GM19025 (cell line): ENCODE results near the gene PPIP5K2.

Source experiments
- ATAC-seq: cut with Tn5 transposase; IDR thresholded peaks from one replicate; pipeline ENCODE4 v1.9.1; 2021; ENCODE audit warnings: mild to moderate bottlenecking, low read depth, moderate library complexity; ENCODE audit not compliant: unreplicated experiment

Gene PPIP5K2

GRCh38 chr5:103235891-103236290 is 115.8 kb downstream of the PPIP5K2 start:
- no peak for ATAC-seq

DNA sequence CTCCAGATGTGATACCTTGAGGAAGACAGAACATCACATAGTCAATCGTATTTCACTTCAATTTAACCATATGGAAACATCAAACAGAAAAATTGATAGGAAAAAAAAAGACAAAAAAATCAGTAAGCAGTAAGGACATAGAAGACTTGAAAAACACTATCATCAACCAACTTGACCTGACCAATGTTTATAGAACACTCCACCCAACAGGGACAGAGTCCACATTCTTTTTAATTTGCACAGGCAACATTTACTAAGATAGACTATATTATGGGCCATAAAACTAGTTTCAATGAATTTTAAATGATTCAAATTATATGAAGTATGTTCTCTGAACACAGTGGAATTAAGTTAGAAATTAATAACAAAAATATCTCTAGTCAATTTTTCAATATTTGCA is 117.7 kb downstream of the PPIP5K2 start:
- ATAC-seq = no peak

DNA sequence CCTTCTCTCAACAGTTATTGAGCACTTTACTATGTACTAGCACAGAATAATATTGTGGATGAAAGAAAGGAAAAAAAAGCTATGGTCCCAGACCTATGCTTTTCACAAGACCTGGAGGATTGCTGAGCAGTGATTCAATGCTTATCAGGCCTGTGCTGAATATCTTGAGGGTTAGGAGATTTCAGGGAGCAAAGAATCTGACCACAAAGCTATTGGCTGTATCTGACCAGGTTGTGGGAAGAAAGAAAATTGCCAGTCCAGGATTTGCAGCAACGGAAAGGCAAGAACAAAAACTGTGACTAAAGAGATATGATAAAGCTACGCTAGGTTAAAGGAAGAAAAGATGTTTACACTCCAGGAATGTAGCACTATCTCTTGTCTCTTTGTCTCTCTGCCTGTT is 123.6 kb downstream of the PPIP5K2 start:
- ATAC-seq = no peak

DNA sequence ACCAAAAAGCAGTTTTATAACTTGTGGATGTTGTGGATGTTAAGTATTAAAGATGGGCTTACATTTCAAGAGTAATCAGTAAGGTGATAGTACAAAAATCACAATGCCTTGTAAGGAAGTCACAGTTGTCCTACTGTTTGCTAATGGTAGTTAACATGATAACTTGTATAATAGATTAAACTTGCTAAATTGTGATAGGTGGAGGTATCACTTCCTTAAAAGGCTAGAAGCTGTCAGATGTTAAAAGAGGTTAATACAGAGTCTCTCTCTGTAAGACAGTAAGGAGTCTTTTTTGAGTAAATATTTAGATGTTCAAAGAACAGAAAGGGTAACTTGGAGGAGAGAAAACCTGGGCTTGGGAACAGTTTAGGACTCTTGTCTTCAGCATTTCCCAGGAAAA is 124.3 kb downstream of the PPIP5K2 start:
- no peak for ATAC-seq

DNA sequence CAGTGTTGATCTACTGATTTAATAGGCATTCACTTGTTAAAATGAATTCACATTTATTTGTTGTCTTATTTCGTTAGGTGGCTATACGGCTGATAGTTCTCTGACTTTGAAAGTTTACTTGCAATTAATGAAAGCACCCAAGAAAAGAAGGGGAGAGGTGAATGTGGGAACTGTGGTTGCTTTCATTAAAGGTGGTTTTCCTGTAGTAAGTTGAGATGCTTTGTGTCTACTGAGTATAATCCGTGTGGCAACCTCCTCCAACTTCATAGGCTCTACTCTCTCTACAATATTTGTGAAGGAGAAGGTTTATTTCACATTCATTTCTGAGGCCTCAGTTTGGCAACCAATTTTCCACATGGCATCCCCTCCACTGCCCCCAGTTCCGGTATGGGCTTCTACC is 125.7 kb downstream of the PPIP5K2 start:
- no peak for ATAC-seq

DNA sequence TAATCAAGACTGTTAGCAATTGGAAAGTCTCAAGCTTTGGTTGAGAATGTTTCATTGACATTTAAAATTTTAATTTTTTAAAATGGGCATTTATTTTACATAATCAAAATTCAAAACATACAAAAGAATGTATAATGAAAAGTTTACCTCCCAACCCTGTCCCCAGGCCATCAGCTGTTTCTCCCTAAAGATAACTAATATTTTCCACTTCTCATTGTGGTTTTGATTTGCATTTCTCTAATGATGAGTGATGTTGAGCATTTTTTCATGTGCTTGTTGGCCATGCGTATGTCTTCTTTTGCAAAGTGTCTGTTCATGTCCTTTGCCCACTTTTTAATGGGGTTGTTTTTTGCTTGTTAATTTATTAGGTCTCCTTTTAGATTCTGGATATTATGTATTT is 127.0 kb downstream of the PPIP5K2 start:
- ATAC-seq = no peak

DNA sequence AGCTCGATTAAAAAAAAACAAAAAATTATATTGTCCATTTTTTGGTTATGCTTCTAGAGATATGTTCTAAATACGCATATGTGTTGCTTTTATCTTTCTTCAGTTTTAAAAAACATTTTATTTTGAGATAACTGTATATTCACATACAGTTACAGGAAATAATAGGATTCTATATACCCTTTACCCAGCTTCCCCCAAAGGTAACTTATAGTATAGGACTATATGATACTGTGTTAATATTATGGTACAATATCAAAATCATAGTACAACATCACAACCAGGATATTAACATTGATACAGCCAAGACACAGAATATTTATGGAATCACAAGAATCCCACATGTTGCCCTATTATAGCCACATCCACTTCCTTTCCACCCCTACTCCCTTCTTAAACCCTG is 129.0 kb downstream of the PPIP5K2 start:
- no peak for ATAC-seq

GRCh38 chr5:103254921-103255320 is 134.8 kb downstream of the PPIP5K2 start:
- no peak for ATAC-seq

GRCh38 chr5:103255691-103256090 is 135.6 kb downstream of the PPIP5K2 start:
- no peak for ATAC-seq

DNA sequence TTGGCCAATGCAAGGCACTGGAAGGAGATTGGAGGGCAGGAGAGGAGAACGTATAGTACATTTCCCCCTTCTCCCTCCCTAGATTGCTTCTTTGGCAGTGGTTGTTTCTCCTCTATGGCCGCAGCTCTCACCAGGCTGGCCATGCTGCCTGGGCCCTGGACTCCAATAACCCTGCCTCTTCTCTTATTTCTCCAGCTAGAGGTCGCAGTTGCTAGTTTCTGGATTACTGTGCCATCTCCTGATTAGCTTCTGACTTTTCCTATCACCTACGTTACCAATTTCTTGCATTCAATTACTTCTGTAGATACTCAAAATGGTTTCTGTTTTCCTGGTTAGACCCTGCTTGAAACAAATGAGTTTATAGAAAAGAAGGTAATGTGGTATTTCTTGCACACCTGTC is 136.1 kb downstream of the PPIP5K2 start:
- no peak for ATAC-seq

DNA sequence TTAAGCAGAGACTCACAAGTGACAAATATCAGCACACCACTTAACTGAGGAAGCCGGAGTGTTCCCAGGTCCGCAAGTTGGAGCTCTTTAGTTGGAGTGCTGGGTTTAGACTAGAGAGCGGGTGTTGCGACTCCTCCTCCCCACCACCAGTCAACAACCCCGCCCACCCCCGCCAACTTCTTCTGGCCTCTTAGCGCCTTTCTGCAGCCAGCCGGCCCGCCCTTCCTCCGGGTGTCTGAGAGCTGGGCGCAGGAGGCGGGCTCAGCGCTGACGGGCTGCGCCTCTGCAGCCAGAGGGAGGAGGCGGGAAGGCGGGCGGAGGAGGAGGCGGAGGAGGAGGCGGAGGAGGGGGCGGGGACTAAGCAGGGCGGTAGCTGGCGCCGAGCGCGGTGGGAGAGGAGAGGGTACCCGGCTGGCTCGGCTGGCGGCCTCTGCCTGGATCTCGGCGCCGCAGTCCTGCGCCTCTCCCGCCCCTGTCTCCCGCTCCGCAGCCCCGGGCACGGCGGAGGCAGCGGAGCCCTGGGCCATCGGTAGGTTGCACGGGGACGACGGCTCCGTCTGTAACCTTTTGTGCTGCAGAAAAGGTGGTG is 138.4 kb downstream of the PPIP5K2 start, which contains the start of gene MACIR:
Gene MACIR, plus strand, starts transcription at position 396 of the 589 bp plus-strand sequence. CDS start 17,157 bp downstream, outside the sequence.
- ATAC-seq = peak; percentile 72

GRCh38 chr5:103258957-103259704 is 139.0 kb downstream of the PPIP5K2 start:
- ATAC-seq = peak; percentile 36

- no peak for ATAC-seq
Observed at GRCh38 chr5:103259705-103260355, 139.7 kb downstream of the PPIP5K2 start.

- ATAC-seq = peak; percentile 12
Observed at GRCh38 chr5:103260951-103261350, 140.8 kb downstream of the PPIP5K2 start.
